DOHH2 (cell line): ENCODE data around the gene GATD1.

Source experiments
- H3F3A ChIP-seq: fragments of 200-600 bp; sonication (generic), shearing (Covaris generic); 2 replicates; pipeline ENCODE4 v1.6.0; 2016; ENCODE audit warnings: antibody characterized with exemption, mild to moderate bottlenecking; ENCODE audit not compliant: control insufficient read depth, insufficient read depth
- H3K27ac ChIP-seq: fragments of 200-600 bp; sonication (generic); 2 replicates; pipeline ENCODE4 v1.5.1; 2014; ENCODE audit warnings: low read depth, mild to moderate bottlenecking, low read length, moderate library complexity
- H3K27me3 ChIP-seq: fragments of 200-600 bp; sonication (generic); 2 replicates; pipeline ENCODE4 v1.6.1; 2014; ENCODE audit warnings: mild to moderate bottlenecking, low read length, mixed read lengths; ENCODE audit not compliant: control insufficient read depth
- H3K36me3 ChIP-seq: fragments of 200-600 bp; sonication (generic); 2 replicates; pipeline ENCODE4 v1.6.1; 2014; ENCODE audit warnings: mild to moderate bottlenecking, low read length, moderate library complexity, mixed read lengths; ENCODE audit not compliant: control insufficient read depth
- H3K4me1 ChIP-seq: fragments of 200-600 bp; sonication (generic); 2 replicates; pipeline ENCODE4 v1.6.1; 2014; ENCODE audit warnings: mild to moderate bottlenecking, low read length, mixed read lengths; ENCODE audit not compliant: control insufficient read depth
- H3K4me2 ChIP-seq: fragments of 200-600 bp; sonication (generic); 2 replicates; pipeline ENCODE4 v1.6.0; 2014; ENCODE audit warnings: mild to moderate bottlenecking, low read length, moderate library complexity
- H3K4me3 ChIP-seq: fragments of 200-600 bp; sonication (generic); 2 replicates; pipeline ENCODE4 v1.5.1; 2014; ENCODE audit warnings: mild to moderate bottlenecking, low read length, mixed read lengths
- H3K79me2 ChIP-seq: fragments of 200-600 bp; sonication (generic); 2 replicates; pipeline ENCODE4 v1.6.1; 2014; ENCODE audit warnings: mild to moderate bottlenecking, low read length, mixed read lengths; ENCODE audit not compliant: control insufficient read depth
- H3K9me2 ChIP-seq: fragments of 200-600 bp; sonication (generic); replicated peaks from 2 replicates; pipeline ENCODE4 v1.6.1; 2014; ENCODE audit warnings: mild to moderate bottlenecking, low read length, mixed read lengths; ENCODE audit not compliant: control insufficient read depth
- H3K9me3 ChIP-seq: fragments of 200-600 bp; sonication (generic); 2 replicates; pipeline ENCODE4 v1.6.1; 2014; ENCODE audit warnings: antibody characterized with exemption, low read length, mixed read lengths; ENCODE audit not compliant: control insufficient read depth, insufficient read depth
- H4K20me1 ChIP-seq: fragments of 200-600 bp; sonication (generic); 2 replicates; pipeline ENCODE4 v1.6.0; 2014; ENCODE audit warnings: low read depth, mild to moderate bottlenecking, antibody characterized with exemption, low read length, moderate library complexity; ENCODE audit not compliant: control insufficient read depth, insufficient read depth
- EZH2phosphoT487 ChIP-seq: fragments of 200-600 bp; sonication (generic); IDR thresholded peaks from 2 replicates; pipeline ENCODE4 v1.6.1; 2017; ENCODE audit warnings: borderline replicate concordance, mild to moderate bottlenecking, antibody characterized with exemption, low read length, moderate library complexity, mixed read lengths
- TF ChIP-seq, protein P1 (sequence below): fragments of 200-600 bp; sonication (generic); IDR thresholded peaks from one replicate; pipeline ENCODE4 v1.5.1; 2014; ENCODE audit warnings: antibody characterized with exemption, mild to moderate bottlenecking, low read depth, low read length; ENCODE audit not compliant: poor library complexity, severe bottlenecking

The GATD1 gene

DNA sequence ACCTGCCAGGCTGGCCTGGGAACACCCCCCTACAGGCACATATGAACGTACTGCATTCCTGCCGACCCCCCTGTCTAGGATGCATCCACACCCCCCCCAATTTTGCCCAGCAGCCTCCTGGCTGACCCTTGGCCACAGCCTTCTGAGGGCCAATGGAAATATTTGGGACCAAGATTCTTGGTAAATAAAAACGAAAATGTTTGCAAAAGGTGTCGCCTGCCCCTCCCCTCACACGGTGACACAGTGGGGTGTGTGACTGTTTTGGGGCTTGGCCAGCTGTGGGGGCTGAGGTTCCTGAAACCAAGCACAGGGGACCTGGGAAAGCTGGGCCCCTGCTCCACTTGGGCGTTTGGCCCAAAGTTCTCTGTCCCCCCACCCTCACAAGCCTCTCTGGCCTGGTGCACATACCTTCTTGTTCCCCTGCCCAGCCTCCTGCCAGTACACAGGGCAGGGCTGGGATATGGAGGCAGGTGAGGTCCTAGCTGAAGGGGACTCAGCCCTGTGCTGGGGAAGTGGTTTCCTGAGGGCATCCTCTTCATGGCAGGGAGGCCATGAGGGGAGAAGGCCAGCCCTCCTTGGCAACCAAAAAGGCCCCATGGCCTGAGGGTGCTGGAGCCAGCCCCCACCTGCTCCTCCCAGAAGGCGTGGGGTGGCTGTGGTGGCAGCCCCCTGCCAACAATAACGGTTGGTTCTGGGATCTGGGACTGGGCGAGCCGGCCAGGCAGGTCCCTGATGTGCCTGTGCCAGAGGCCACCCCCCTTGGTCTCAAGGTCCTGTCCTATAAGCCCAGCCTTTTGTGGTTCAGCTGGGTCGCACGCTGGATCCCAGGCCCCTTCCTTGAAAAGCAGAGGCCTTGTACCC lies 48.3 kb upstream of the GATD1 start:
- peaks cover 13% of the 10 kb centered on the region for H3K36me3 ChIP-seq
- peaks cover 7% of the 10 kb centered on the region for H4K20me1 ChIP-seq
- H3K27ac ChIP-seq, result no peak overlapping the region
- peaks cover 38% of the 10 kb centered on the region for H3K27me3 ChIP-seq
- no peaks in the 10 kb centered on the region; the same call in 1 of the 2 replicates for H3F3A ChIP-seq
- peaks cover 48% of the 10 kb centered on the region for H3K4me1 ChIP-seq
- H3K9me3 ChIP-seq, result no peaks in the 10 kb centered on the region
- H3K4me2 ChIP-seq, result no peak overlapping the region
- no peak for TF ChIP-seq EZH2phosphoT487
- TF ChIP-seq, protein P1, sequence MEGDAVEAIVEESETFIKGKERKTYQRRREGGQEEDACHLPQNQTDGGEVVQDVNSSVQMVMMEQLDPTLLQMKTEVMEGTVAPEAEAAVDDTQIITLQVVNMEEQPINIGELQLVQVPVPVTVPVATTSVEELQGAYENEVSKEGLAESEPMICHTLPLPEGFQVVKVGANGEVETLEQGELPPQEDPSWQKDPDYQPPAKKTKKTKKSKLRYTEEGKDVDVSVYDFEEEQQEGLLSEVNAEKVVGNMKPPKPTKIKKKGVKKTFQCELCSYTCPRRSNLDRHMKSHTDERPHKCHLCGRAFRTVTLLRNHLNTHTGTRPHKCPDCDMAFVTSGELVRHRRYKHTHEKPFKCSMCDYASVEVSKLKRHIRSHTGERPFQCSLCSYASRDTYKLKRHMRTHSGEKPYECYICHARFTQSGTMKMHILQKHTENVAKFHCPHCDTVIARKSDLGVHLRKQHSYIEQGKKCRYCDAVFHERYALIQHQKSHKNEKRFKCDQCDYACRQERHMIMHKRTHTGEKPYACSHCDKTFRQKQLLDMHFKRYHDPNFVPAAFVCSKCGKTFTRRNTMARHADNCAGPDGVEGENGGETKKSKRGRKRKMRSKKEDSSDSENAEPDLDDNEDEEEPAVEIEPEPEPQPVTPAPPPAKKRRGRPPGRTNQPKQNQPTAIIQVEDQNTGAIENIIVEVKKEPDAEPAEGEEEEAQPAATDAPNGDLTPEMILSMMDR, result no peak
- H3K4me3 ChIP-seq, result no peak overlapping the region
- peaks cover 10% of the 10 kb centered on the region for H3K79me2 ChIP-seq
- H3K9me2 ChIP-seq, result no peaks in the 10 kb centered on the region

DNA sequence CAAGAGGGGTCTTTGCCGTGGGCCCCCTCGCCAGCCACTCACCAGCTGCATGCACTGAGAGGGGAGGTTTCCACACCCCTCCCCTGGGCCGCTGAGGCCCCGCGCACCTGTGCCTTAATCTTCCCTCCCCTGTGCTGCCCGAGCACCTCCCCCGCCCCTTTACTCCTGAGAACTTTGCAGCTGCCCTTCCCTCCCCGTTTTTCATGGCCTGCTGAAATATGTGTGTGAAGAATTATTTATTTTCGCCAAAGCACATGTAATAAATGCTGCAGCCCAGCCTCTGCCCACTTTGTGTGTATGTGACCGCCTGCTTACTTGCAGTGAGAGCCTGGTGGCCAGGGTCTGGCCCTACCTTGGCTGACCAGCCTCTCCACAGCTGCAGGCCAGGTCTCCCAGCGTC lies 47.7 kb upstream of the GATD1 start:
- Histone ChIP-seq H3K4me1 (peaks cover 47% of the 10 kb centered on the region), H3K9me3 (no peaks in the 10 kb centered on the region), H3K9me2 (no peaks in the 10 kb centered on the region), H4K20me1 (peaks cover 11% of the 10 kb centered on the region), H3K4me2 (no peak overlapping the region), H3K4me3 (no peak overlapping the region), H3K27me3 (peaks cover 32% of the 10 kb centered on the region), H3K27ac (no peak overlapping the region), H3F3A (no peaks in the 10 kb centered on the region), H3K79me2 (peaks cover 16% of the 10 kb centered on the region), H3K36me3 (peaks cover 13% of the 10 kb centered on the region)
- TF ChIP-seq EZH2phosphoT487, result no peak
- TF ChIP-seq, protein P1, result no peak

DNA sequence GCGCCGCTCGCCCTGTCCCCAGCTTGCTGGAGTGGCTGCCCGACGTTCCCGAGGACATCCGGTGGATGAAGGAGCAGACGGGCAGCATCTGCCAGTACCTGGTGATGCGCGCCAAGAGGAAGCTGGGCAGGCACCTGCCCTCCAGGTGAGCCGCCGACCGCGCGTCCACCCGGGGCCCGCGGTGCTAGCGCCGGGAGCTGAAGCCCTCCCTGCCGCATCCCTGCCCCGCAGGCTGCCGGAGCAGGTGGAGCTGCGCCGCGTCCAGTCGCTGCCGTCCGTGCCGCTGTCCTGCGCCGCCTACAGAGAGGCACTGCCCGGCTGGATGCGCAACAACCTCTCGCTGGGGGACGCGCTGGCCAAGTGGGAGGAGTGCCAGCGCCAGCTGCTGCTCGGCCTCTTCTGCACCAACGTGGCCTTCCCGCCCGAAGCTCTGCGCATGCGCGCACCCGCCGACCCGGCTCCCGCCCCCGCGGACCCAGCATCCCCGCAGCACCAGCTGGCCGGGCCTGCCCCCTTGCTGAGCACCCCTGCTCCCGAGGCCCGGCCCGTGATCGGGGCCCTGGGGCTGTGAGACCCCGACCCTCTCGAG lies 47.1 kb upstream of the GATD1 start:
- Histone ChIP-seq H3F3A (no peaks in the 10 kb centered on the region), H3K79me2 (peaks cover 16% of the 10 kb centered on the region), H3K27me3 (peaks cover 26% of the 10 kb centered on the region), H4K20me1 (peaks cover 11% of the 10 kb centered on the region), H3K9me2 (no peaks in the 10 kb centered on the region), H3K36me3 (peaks cover 13% of the 10 kb centered on the region), H3K9me3 (no peaks in the 10 kb centered on the region), H3K27ac (no peak overlapping the region), H3K4me1 (peaks cover 42% of the 10 kb centered on the region), H3K4me2 (no peak overlapping the region), H3K4me3 (no peak overlapping the region)
- TF ChIP-seq EZH2phosphoT487, result no peak
- TF ChIP-seq, protein P1, result no peak
